Measurements from ENCODE around the gene CAMTA1.
A peak's percentile ranks its signal among the peaks of the same experiment; 100 is the strongest.

The CAMTA1 gene

GRCh38 chr1:7501723-7502603 is 716.7 kb downstream of the CAMTA1 start:
- Histone ChIP-seq H4K20me1 (no peaks in the 10 kb centered on the region), H3K4me2 (peak overlapping the region; percentile 89), H3K9me3 (no peaks in the 10 kb centered on the region), H3K27me3 (no peaks in the 10 kb centered on the region), H3K4me1 (peaks cover 100% of the 10 kb centered on the region), H3K27ac (peak overlapping the region; percentile 31; the same call in 1 of the 2 replicates), H3K36me3 (no peaks in the 10 kb centered on the region), H3K9ac (no peak overlapping the region), H3K4me3 (no peak overlapping the region)
- no peak for TF ChIP-seq Cebpa-rat (IDR thresholded peaks at IDR 0.05)

- H3K4me3 ChIP-seq, result no peak overlapping the region
- no peak for TF ChIP-seq Cebpa-rat (IDR thresholded peaks at IDR 0.05)
- no peaks in the 10 kb centered on the region for H4K20me1 ChIP-seq
- H3K36me3 ChIP-seq, result no peaks in the 10 kb centered on the region
- peaks cover 100% of the 10 kb centered on the region for H3K4me1 ChIP-seq
- no peak overlapping the region for H3K9ac ChIP-seq
- peak overlapping the region; percentile 90 for H3K4me2 ChIP-seq
- no peaks in the 10 kb centered on the region for H3K27me3 ChIP-seq
- peak overlapping the region; percentile 41; the same call in 1 of the 2 replicates for H3K27ac ChIP-seq
- no peaks in the 10 kb centered on the region for H3K9me3 ChIP-seq
Observed at GRCh38 chr1:7503691-7504437, 718.6 kb downstream of the CAMTA1 start.

GRCh38 chr1:7504438-7504720 is 719.1 kb downstream of the CAMTA1 start:
- no peak for TF ChIP-seq Cebpa-rat (IDR thresholded peaks at IDR 0.05)
- Histone ChIP-seq H3K9me3 (no peaks in the 10 kb centered on the region), H3K27me3 (no peaks in the 10 kb centered on the region), H3K9ac (no peak overlapping the region), H3K4me1 (peaks cover 100% of the 10 kb centered on the region), H3K4me3 (no peak overlapping the region), H3K4me2 (peak overlapping the region; percentile 90), H4K20me1 (no peaks in the 10 kb centered on the region), H3K27ac (peak overlapping the region; percentile 41; the same call in 1 of the 2 replicates), H3K36me3 (no peaks in the 10 kb centered on the region)

GRCh38 chr1:7505094-7505770 is 720.0 kb downstream of the CAMTA1 start:
- no peaks in the 10 kb centered on the region for H3K27me3 ChIP-seq
- H3K9me3 ChIP-seq, result no peaks in the 10 kb centered on the region
- peak overlapping the region; percentile 90 for H3K4me2 ChIP-seq
- no peaks in the 10 kb centered on the region for H3K36me3 ChIP-seq
- no peak overlapping the region for H3K9ac ChIP-seq
- H4K20me1 ChIP-seq, result no peaks in the 10 kb centered on the region
- H3K4me3 ChIP-seq, result no peak overlapping the region
- TF ChIP-seq Cebpa-rat (IDR thresholded peaks at IDR 0.05), result no peak
- H3K4me1 ChIP-seq, result peaks cover 99% of the 10 kb centered on the region
- peak overlapping the region; percentile 63 for H3K27ac ChIP-seq

- no peak overlapping the region for H3K4me3 ChIP-seq
- H3K36me3 ChIP-seq, result no peaks in the 10 kb centered on the region
- H3K27me3 ChIP-seq, result no peaks in the 10 kb centered on the region
- peak overlapping the region; percentile 63 for H3K27ac ChIP-seq
- no peaks in the 10 kb centered on the region for H4K20me1 ChIP-seq
- H3K4me1 ChIP-seq, result peaks cover 99% of the 10 kb centered on the region
- H3K9ac ChIP-seq, result no peak overlapping the region
- H3K4me2 ChIP-seq, result peak overlapping the region; percentile 90
- TF ChIP-seq Cebpa-rat (IDR thresholded peaks at IDR 0.05), result no peak
- no peaks in the 10 kb centered on the region for H3K9me3 ChIP-seq
Observed at GRCh38 chr1:7505771-7506453, 720.7 kb downstream of the CAMTA1 start.

- no peaks in the 10 kb centered on the region for H3K36me3 ChIP-seq
- H4K20me1 ChIP-seq, result no peaks in the 10 kb centered on the region
- peak overlapping the region; percentile 63; the same call in 1 of the 2 replicates for H3K27ac ChIP-seq
- H3K4me3 ChIP-seq, result no peak overlapping the region
- H3K9me3 ChIP-seq, result no peaks in the 10 kb centered on the region
- H3K9ac ChIP-seq, result no peak overlapping the region
- H3K27me3 ChIP-seq, result no peaks in the 10 kb centered on the region
- H3K4me1 ChIP-seq, result peaks cover 99% of the 10 kb centered on the region
- peak overlapping the region; percentile 90 for H3K4me2 ChIP-seq
- no peak for TF ChIP-seq Cebpa-rat (IDR thresholded peaks at IDR 0.05)
Observed at GRCh38 chr1:7506454-7507284, 721.4 kb downstream of the CAMTA1 start.

GRCh38 chr1:7507285-7508019 is 722.2 kb downstream of the CAMTA1 start:
- no peak overlapping the region for H3K4me3 ChIP-seq
- H4K20me1 ChIP-seq, result no peaks in the 10 kb centered on the region
- H3K27me3 ChIP-seq, result no peaks in the 10 kb centered on the region
- no peak for TF ChIP-seq Cebpa-rat (IDR thresholded peaks at IDR 0.05)
- peak overlapping the region; percentile 90 for H3K4me2 ChIP-seq
- H3K27ac ChIP-seq, result no peak overlapping the region
- no peaks in the 10 kb centered on the region for H3K36me3 ChIP-seq
- peaks cover 96% of the 10 kb centered on the region for H3K4me1 ChIP-seq
- H3K9ac ChIP-seq, result no peak overlapping the region
- no peaks in the 10 kb centered on the region for H3K9me3 ChIP-seq
